COR-L47 (cell line): ENCODE measurements around the gene GHSR.

Source experiments
- DNase-seq: peaks from one replicate; lab custom pipeline; 2025; lab: John Stamatoyannopoulos, UW

The GHSR gene

DNA sequence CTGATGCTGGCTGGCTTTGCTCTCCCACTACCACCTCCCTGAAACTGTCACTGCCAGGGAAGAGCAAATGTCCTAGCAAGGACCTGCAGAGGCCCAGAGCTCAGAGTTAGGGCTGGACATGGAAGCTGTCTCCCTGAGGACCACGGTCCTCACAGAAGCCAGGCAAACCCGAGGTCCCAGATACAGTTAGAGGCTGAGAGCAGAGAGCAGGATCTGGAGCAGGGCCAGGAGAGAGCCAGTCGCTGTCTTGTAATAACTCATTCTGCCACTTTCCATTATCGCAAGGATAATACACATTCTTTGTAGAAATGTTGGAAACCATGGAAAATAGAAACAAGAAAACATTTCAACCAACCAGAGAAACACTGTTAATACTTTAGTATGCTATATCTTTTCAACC, 10.1 kb downstream of the GHSR start:
- no peak for DNase-seq

DNA sequence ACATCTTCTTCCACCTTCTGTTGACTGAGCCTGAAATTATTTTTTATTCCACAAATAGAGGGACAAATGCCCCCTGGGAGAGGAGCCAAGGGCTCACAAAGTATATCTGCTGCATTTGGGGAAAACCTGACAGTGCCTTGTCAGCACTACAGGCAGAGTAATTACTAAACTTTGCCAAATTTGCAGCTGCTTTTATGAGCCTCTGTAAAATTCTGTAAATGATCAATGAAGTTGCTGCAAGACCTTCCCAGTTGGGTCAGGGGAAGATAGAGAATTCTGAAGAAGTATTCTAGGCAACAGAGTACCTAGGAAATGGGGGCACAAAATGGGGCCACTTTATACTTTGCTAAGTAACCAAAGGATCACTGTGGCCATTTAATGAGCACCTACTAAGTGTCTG, 10.5 kb downstream of the GHSR start:
- DNase-seq = no peak

- no peak for DNase-seq
These were observed 32.9 kb downstream of the GHSR start for GRCh38 chr3:172415323-172415722.

DNA sequence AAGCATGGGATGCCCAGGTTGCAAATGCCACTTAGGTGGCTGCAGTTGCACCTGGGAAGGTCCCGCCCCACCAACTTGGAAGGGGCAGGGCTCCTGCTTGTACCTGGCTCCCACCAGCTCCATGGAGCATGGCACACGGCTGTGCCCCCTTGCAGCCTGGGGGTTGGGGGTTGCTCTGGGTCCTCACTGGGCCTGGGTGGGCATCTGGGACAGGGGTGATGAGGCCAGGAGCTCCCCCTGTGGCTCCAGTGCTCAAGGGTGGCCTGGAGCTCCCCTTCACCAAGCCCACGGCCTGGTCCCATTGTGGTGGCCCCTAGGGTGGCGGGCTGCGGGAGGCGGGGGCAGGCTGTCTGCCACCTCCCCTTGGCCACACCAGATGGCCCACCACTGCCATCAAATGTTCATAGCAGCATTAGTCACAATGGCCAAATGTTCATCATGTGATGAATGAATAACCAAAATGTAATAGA, 36.7 kb downstream of the GHSR start:
- DNase-seq = no peak

DNA sequence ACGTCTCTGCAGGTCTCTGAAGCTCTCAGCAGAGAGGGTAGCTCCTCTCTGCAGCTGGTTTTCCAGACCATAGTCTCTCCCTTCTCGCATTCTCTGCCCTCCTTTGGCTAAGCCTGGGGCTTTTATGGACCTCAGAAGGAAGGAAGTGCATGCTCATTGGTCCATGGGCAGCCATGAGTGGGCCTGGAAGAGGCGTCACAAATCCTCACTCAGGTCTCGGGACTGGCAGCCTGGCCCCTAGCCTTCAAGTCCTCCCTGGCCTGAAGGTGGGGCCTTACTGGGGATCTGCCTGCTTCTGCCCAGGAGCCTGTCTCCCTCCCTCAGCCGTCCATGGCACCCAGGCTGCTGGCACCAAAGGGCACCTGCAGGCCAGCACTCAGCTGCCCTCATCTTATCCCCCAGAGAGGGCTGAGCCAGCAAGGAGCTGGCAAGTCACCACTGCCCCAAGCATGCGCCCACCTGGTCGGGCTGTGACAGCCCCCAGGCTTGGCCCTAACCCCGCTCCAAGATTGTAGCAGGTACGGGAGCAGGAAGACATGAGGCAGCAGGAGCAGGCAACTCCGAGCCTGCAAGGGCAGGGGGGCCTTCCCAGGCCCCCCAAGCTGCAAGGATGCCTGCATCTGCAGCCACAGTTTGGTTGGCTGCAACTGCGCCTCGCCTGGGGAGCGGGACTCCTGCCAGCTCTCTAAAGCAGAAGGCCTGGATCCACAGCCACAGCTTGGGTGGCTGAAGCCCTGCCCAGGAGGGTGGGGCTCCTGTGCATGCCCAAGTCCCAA, 37.4 kb downstream of the GHSR start:
- no peak for DNase-seq

GRCh38 chr3:172407872-172408271, 40.4 kb downstream of the GHSR start:
- DNase-seq = no peak

DNA sequence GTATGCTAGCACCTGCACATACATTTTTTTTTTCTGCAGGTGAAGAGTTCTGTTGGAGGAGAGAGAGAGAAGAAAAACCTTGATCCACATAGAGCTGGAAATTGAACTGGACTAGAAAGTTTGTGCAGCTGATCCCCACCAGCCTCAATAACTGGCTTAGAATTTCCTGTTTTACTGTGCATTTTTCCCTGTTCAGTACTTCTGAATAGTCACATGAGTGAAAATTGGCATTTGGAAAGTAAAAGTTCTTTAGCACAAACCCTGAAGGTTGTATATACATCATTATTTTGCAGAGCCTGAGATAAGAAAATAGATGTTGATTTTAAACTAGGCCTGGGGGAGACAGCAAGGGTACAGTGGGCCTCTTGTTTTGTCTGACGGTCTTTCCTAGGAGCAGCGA, 42.3 kb downstream of the GHSR start:
- DNase-seq = no peak

DNA sequence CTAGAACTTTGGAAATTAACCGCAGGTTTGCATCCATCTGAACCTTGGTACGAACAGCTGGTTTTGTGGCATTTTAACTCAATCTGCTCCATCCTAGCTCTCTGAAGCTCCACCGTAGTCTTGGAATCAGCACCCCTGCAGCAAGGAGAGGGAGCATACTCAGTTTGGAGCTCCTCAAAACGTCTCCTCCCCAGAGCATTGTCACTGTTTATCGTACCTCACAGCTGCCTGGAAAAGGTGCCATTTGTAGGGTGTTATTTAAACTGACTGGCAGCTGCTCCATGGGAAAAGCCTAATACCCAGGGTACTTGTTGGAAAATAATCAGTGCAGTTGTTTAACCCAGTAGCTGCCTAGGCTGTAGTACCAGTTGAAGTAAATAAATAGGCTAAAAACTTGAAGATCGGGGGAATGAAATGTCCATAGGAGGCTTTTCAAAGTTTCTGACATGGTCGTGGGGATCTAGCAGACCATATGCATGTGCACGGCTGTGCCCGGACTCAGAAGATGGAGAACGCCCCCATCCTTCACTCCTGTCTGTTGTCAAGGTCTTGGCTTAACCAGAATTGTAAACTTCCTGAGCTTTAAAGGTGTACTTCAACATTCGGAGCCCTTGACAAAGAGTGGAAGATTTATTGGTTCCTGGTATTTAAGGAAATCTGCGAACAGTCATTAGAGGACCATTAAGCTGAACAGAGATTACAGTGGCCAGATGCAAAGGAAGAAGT, 43.9 kb downstream of the GHSR start:
- DNase-seq = no peak

DNA sequence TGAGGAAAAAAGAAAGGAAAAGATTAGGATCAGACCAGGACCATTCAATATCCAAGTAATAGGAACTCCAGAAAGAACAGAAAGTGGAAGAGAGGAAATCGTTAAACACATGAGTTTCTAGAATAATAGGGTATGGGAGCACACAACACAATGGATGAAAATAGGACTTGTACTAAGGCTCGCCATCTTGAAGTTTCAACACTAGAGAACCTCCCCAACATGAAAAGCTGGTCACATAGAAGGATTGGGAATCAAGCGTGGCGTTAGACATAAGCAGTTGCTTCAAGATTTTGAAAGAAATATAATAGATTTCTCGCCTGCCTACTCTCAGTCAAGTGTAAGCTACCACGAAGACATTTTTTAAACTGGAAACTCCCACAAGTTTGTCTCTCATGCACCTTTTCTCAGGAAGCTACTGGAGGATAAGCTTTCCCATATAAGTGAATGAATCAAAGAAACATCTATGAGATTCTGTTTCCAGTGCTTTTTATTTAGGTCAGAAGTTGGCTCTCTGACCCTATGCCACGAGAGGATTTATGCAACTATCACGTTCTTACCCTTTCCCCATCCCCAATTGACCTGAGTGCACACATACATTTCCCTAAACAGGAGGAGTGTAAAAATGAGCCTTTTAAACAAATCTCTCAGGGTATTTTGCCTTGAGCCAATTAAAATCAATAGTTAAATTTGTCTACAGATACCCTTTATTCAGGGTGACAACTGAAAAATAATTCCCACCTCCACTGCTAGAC, 45.2 kb downstream of the GHSR start:
- no peak for DNase-seq

DNA sequence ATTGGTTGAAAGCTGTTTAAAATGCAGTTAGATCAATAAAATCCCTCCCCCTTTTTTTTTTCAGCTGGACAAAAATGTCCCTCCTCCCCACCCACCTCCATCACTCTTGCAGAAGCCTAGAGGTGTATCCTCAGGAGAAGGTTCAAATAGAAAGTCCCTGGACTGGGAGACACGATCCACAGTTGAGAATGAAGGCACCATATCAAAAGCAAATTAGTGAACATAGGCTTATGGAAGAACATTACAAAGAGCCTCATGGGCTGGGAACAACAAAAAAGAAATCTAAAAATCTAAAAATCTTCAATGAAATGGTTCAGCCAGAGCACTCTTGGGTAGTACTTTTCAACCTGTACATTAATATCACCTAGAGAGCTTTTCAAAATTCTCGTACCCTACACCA, 46.2 kb downstream of the GHSR start:
- no peak for DNase-seq

GRCh38 chr3:172398484-172398883, 49.8 kb downstream of the GHSR start:
- no peak for DNase-seq

DNA sequence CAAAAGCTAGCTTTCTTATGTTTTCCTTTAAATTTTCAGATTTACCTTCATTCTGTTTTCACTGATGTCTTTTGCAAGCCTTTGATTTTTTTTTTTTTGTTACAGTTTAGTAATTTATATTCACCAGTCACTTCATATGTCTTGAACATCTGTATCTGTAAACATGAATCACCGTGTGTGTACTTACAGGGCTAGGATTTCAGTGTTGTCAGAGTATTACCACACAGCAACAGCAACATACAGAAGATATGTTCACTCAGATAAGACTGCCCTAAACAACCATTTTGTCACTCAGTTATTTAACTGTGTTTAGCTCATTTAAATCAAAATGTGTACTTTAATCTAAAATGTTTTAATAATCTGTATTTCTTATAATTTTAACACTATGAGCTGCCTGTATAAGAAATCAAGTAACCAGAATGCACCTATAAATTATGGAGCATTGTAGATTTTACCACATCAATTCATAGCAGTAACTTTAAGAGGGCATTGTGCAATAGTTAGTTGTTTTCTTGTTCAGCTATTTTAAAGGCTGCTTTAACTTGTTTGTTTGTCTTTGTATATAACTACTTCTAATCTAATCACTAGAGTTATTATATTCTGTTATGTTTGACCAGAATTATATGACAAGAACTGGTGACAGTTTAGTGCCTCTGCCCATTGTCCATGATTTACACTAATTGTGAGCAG, 50.4 kb downstream of the GHSR start:
- no peak for DNase-seq

DNA sequence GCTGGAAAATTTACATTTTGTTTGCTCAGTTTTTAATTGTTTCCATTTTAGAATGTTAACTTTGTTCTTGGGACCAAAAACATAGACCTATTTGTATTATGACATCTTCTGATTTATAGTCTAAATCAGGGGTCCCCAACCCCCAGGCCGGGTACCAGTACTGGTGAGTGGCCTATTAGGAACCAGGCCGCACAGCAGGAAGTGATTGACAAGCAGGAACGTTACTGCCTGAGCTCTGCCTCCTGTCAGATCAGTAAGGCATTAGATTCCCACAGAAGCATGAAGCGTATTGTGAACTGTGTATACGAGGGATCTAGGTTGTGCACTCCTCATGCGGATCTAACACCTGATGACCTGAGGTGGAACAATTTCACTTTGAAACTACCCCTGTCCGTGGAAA, 51.9 kb downstream of the GHSR start:
- DNase-seq = no peak

- no peak for DNase-seq
These were observed 53.6 kb downstream of the GHSR start for GRCh38 chr3:172394692-172395091.
